CD14-positive monocyte (primary cell): ENCODE measurements around the gene PANX3. TPM values are rescaled to one million over a fixed set of nuclear protein-coding genes. Genes with fewer than 3 reads are reported as not detected.

Experiments
- DNase-seq, 3 donors: peaks; one replicate each; pipeline ENCODE4 v3.0.0-alpha.2; 2011 to 2022
- H2AFZ ChIP-seq: 2 replicates; pipeline ENCODE4 v1.6.0; 2012; ENCODE audit warnings: mild to moderate bottlenecking, low read depth, low read length, inconsistent platforms; ENCODE audit not compliant: insufficient read depth, poor library complexity, severe bottlenecking
- H3K27ac ChIP-seq, 2 donors: 1 replicate in 1 of 2; 2 replicates in 1 of 2; pipeline ENCODE4 v1.5.1; 2012 to 2013; ENCODE audit warnings: low read length in 2 of 2, control low read depth in 1 of 2, inconsistent platforms in 1 of 2, low read depth in 1 of 2, mild to moderate bottlenecking in 1 of 2
- H3K27me3 ChIP-seq, 2 donors: one replicate each; pipeline versions ENCODE4 v1.6.0 to v1.6.1; 2011 to 2013; ENCODE audit warnings: low read length in 2 of 2; ENCODE audit not compliant: control insufficient read depth in 2 of 2, insufficient read depth in 2 of 2
- H3K36me3 ChIP-seq, 2 donors: replicated peaks in 1 of 2; 1 replicate in 1 of 2; 2 replicates in 1 of 2; pipeline versions ENCODE4 v1.5.1 to v1.6.1; 2012 to 2013; ENCODE audit warnings: low read length in 2 of 2, control low read depth in 1 of 2, inconsistent platforms in 1 of 2, mild to moderate bottlenecking in 1 of 2; ENCODE audit not compliant: insufficient read depth in 2 of 2, control insufficient read depth in 1 of 2
- H3K4me1 ChIP-seq, 2 donors: 1 replicate in 1 of 2; 2 replicates in 1 of 2; pipeline versions ENCODE4 v1.5.1 to v1.6.1; 2012 to 2013; ENCODE audit warnings: low read length in 2 of 2, control low read depth in 1 of 2, inconsistent platforms in 1 of 2, mild to moderate bottlenecking in 1 of 2, moderate library complexity in 1 of 2; ENCODE audit not compliant: insufficient read depth in 2 of 2, control insufficient read depth in 1 of 2
- H3K4me2 ChIP-seq: replicated peaks from 2 replicates; pipeline ENCODE3; 2012; ENCODE audit warnings: low read length, moderate library complexity, mild to moderate bottlenecking; ENCODE audit not compliant: poor library complexity, severe bottlenecking; ENCODE audit errors: extremely low read depth
- H3K4me3 ChIP-seq, 3 experiments: fragments of 200-600 bp in 1 of 3; sonication (generic) in 1 of 3; replicated peaks in 1 of 3; 1 replicate in 2 of 3; 2 replicates in 1 of 3; pipeline ENCODE4 v1.5.1; 2011 to 2013; ENCODE audit warnings: low read length in 3 of 3, mild to moderate bottlenecking in 3 of 3, control low read depth in 2 of 3, low read depth in 2 of 3, inconsistent platforms in 1 of 3, moderate library complexity in 1 of 3
- H3K79me2 ChIP-seq: 2 replicates; pipeline ENCODE4 v1.6.0; 2012; ENCODE audit warnings: mild to moderate bottlenecking, control low read depth, inconsistent platforms, low read length, moderate library complexity; ENCODE audit not compliant: insufficient read depth
- H3K9ac ChIP-seq: 2 replicates; pipeline ENCODE4 v1.6.0; 2017; ENCODE audit warnings: low read length, mild to moderate bottlenecking; ENCODE audit not compliant: insufficient read depth, poor library complexity, severe bottlenecking
- H3K9me3 ChIP-seq, 2 donors: replicated peaks in 1 of 2; 1 replicate in 1 of 2; 2 replicates in 1 of 2; pipeline versions ENCODE4 v1.5.1 to v1.6.1; 2012 to 2013; ENCODE audit warnings: low read length in 2 of 2, control low read depth in 1 of 2; ENCODE audit not compliant: control insufficient read depth in 1 of 2, insufficient read depth in 1 of 2
- H4K20me1 ChIP-seq: 2 replicates; pipeline ENCODE4 v1.6.0; 2012; ENCODE audit warnings: mild to moderate bottlenecking, low read length, control low read depth, moderate library complexity; ENCODE audit not compliant: insufficient read depth
- H3K27ac Mint-ChIP-seq, 7 donors: one replicate each; pipeline ENCODE4 v1.8.0; 2020; ENCODE audit warnings: mild to moderate bottlenecking in 7 of 7, mixed read lengths in 7 of 7, moderate library complexity in 6 of 7, inconsistent platforms in 2 of 7
- H3K27me3 Mint-ChIP-seq, 3 donors: one replicate each; pipeline ENCODE4 v1.8.0; 2021 to 2022; ENCODE audit warnings: low read depth in 3 of 3, mild to moderate bottlenecking in 3 of 3, mixed read lengths in 3 of 3, moderate library complexity in 3 of 3, inconsistent platforms in 1 of 3
- H3K36me3 Mint-ChIP-seq, 2 donors: one replicate each; pipeline ENCODE4 v1.8.0; 2020; ENCODE audit warnings: mixed read lengths in 2 of 2, inconsistent platforms in 1 of 2, mild to moderate bottlenecking in 1 of 2
- H3K4me1 Mint-ChIP-seq: one replicate; pipeline ENCODE4 v1.8.0; 2020; ENCODE audit warnings: mild to moderate bottlenecking, mixed read lengths
- H3K4me3 Mint-ChIP-seq, 2 donors: one replicate each; pipeline ENCODE4 v1.8.0; 2020; ENCODE audit warnings: mild to moderate bottlenecking in 2 of 2, mixed read lengths in 2 of 2, moderate library complexity in 1 of 2
- H3K9me3 Mint-ChIP-seq, 7 donors: one replicate each; pipeline ENCODE4 v1.8.0; 2020 to 2022; ENCODE audit warnings: mixed read lengths in 7 of 7, mild to moderate bottlenecking in 6 of 7, moderate library complexity in 6 of 7, inconsistent platforms in 2 of 7
- WGBS: methylation state at CpG from one replicate; pipeline ENCODE4 v1.1.5; 2013; ENCODE audit warnings: missing lambda C conversion rate; ENCODE audit not compliant: insufficient coverage; 5-methylcytosine and 5-hydroxymethylcytosine counted together
- intact Hi-C, 2 donors: fragments of 100-400 bp; cut with micrococcal nuclease; formaldehyde crosslinking; loops; one replicate each; pipeline versions ENCODE4 v1.15.0 to v1.15.1; 2023
- polyA plus RNA-seq, 3 donors: library from polyadenylated mRNA; depleted of rRNA in 1 of 3; unstranded in 2 of 3; stranded (reverse) in 1 of 3; fragments of 300-500 nt in 2 of 3; fragments of >200 nt in 1 of 3; fragmentation: Illumina TruSeq in 2 of 3; gene quantifications; 1 replicate in 2 of 3; 2 replicates in 1 of 3; pipeline ENCODE4 v1.2.3, GENCODE V29; 2012 to 2021
- TF ChIP-seq, protein P1 (sequence below): fragments of 200-600 bp; IDR thresholded peaks from one replicate; pipeline ENCODE4 v1.8.0; 2022; ENCODE audit warnings: antibody characterized with exemption, mild to moderate bottlenecking

Gene PANX3
- polyA plus RNA-seq, 3 donors, result not detected

DNA sequence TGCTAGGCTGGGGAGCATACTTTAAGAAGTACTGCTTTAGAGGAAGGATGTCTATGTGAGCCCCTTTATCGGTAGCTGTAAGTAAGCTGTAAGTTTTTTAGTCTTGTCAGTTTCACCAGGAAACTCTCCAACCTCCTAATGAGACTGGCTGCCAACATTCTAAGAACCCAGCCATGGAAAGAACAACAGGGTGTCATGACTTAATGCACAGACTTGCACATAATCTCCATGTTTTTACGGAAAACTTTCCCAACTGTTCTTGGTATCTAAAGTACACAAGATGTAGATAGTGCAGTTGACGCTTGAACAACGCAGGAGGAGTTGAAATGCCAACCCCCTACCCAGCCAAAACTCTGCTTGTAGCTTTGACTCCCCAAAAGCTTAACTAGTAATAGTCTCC lies 32.5 kb upstream of the PANX3 start:
- no peak overlapping the region for H2AFZ ChIP-seq
- H3K4me3 Mint-ChIP-seq, result no peak overlapping the region

DNA sequence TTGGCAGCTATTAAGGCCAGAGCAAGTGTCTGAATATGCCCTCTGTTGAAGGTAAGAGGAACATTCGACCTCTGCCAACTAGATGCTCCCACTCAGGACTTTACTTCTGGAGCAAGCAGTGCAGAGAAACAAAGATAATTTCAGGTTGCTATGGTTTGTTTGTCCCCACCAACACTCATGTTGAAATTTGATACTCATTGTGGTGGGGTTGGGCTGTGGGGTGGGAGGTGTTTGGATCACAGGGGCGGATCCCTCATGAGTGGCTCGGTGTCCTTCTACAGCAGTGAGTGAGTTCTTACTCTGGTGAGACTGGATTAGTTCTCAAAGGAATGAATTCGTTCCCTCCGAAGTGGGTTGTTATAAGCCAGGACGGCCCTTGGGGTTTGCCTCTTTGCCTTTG lies 29.4 kb upstream of the PANX3 start:
- Mint-ChIP-seq H3K27me3 (peaks cover 2 to 4% (median 3%) of the 10 kb centered on the region in 3 donors), H3K4me3 (no peak overlapping the region), H3K27ac (no peak overlapping the region), H3K9me3 (no peaks in the 10 kb centered on the region), H3K36me3 (no peaks in the 10 kb centered on the region), H3K4me1 (no peaks in the 10 kb centered on the region)
- WGBS, result 96% methylated on average over 3 of the region's 6 CpGs
- Histone ChIP-seq H3K27ac (no peak overlapping the region), H3K27me3 (no peaks in the 10 kb centered on the region), H3K4me2 (no peak overlapping the region), H3K4me3 (no peak overlapping the region), H3K4me1 (no peaks in the 10 kb centered on the region), H3K9me3 (no peaks in the 10 kb centered on the region), H3K79me2 (no peaks in the 10 kb centered on the region), H2AFZ (no peak overlapping the region), H3K9ac (no peak overlapping the region), H4K20me1 (no peaks in the 10 kb centered on the region), H3K36me3 (no peaks in the 10 kb centered on the region)
- TF ChIP-seq, protein P1, sequence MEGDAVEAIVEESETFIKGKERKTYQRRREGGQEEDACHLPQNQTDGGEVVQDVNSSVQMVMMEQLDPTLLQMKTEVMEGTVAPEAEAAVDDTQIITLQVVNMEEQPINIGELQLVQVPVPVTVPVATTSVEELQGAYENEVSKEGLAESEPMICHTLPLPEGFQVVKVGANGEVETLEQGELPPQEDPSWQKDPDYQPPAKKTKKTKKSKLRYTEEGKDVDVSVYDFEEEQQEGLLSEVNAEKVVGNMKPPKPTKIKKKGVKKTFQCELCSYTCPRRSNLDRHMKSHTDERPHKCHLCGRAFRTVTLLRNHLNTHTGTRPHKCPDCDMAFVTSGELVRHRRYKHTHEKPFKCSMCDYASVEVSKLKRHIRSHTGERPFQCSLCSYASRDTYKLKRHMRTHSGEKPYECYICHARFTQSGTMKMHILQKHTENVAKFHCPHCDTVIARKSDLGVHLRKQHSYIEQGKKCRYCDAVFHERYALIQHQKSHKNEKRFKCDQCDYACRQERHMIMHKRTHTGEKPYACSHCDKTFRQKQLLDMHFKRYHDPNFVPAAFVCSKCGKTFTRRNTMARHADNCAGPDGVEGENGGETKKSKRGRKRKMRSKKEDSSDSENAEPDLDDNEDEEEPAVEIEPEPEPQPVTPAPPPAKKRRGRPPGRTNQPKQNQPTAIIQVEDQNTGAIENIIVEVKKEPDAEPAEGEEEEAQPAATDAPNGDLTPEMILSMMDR, result no peak
- no peak for DNase-seq
- intact Hi-C loops, result loop anchor here (10.0 kb wide), 2 partner anchors 157 to 507 kb away; partner anchors contain the start of gene OR8B4 (in 1 of the 2)

More for the DNA sequence above, 32.5 kb upstream of the PANX3 start:
- Histone ChIP-seq H3K27ac (no peak overlapping the region), H3K9me3 (no peaks in the 10 kb centered on the region), H3K36me3 (no peaks in the 10 kb centered on the region), H3K4me2 (no peak overlapping the region), H3K4me3 (no peak overlapping the region), H3K79me2 (no peaks in the 10 kb centered on the region), H3K4me1 (no peaks in the 10 kb centered on the region), H3K9ac (no peak overlapping the region), H3K27me3 (no peaks in the 10 kb centered on the region), H4K20me1 (no peaks in the 10 kb centered on the region)
- H3K27ac Mint-ChIP-seq, result no peak overlapping the region
- no peak for DNase-seq
- peaks cover 0 to 3% (median 0%) of the 10 kb centered on the region in 7 donors for H3K9me3 Mint-ChIP-seq
- intact Hi-C loops, result no loop called here
- no peaks in the 10 kb centered on the region for H3K36me3 Mint-ChIP-seq
- peaks cover 2 to 4% (median 4%) of the 10 kb centered on the region in 3 donors for H3K27me3 Mint-ChIP-seq
- no peaks in the 10 kb centered on the region for H3K4me1 Mint-ChIP-seq
- no CpG with 5 or more reads among the region's 4 CpGs for WGBS
- TF ChIP-seq, protein P1, result no peak
